ENCODE measurements around the gene PRKCZ.
A peak's percentile ranks its signal among the peaks of the same experiment; 100 is the strongest.
"Not testable (repeated sequence)": the region's sequence is repeated elsewhere in the genome, so short reads cannot be mapped to it uniquely, and the experiment has no call there.

PRKCZ gene

GRCh38 chr1:2110738-2111673 is 60.8 kb downstream of the PRKCZ start:
- Histone ChIP-seq H3K36me3 (no peaks in the 10 kb centered on the region), H3K27me3 (no peaks in the 10 kb centered on the region), H3K9me3 (no peaks in the 10 kb centered on the region), H3K4me3 (ENCODE audit: low read depth in 1 of 2, low read length in 1 of 2) (no peak overlapping the region), H3K27ac (no peak overlapping the region), H3K4me1 (ENCODE audit: control insufficient read depth in 1 of 2, insufficient read depth in 1 of 2, low read depth in 1 of 2, low read length in 1 of 2) (peaks cover 0 to 5% of the 10 kb centered on the region in 2 experiments)
- TF ChIP-seq CTCF (IDR thresholded peaks at IDR 0.05) = no peak

GRCh38 chr1:2111674-2112035 is 61.4 kb downstream of the PRKCZ start:
- no peak overlapping the region for H3K27ac ChIP-seq
- no peaks in the 10 kb centered on the region for H3K9me3 ChIP-seq
- H3K4me3 ChIP-seq (ENCODE audit: low read depth in 1 of 2, low read length in 1 of 2) = no peak overlapping the region
- no peaks in the 10 kb centered on the region for H3K36me3 ChIP-seq
- peaks cover 0 to 5% of the 10 kb centered on the region in 2 experiments for H3K4me1 ChIP-seq (ENCODE audit: control insufficient read depth in 1 of 2, insufficient read depth in 1 of 2, low read depth in 1 of 2, low read length in 1 of 2)
- H3K27me3 ChIP-seq = no peaks in the 10 kb centered on the region
- no peak for TF ChIP-seq CTCF (IDR thresholded peaks at IDR 0.05)

- Histone ChIP-seq H3K27me3 (no peaks in the 10 kb centered on the region), H3K4me3 (ENCODE audit: low read depth in 1 of 2, low read length in 1 of 2) (peak overlapping the region in 1 of 2 experiments; percentile 24), H3K9me3 (no peaks in the 10 kb centered on the region), H3K27ac (no peak overlapping the region), H3K4me1 (ENCODE audit: control insufficient read depth in 1 of 2, insufficient read depth in 1 of 2, low read depth in 1 of 2, low read length in 1 of 2) (peaks cover 0 to 5% of the 10 kb centered on the region in 2 experiments), H3K36me3 (no peaks in the 10 kb centered on the region)
- no peak for TF ChIP-seq CTCF (IDR thresholded peaks at IDR 0.05)
Observed at GRCh38 chr1:2112280-2112701, 62.1 kb downstream of the PRKCZ start.

- TF ChIP-seq CTCF (IDR thresholded peaks at IDR 0.05) = no peak
- Histone ChIP-seq H3K36me3 (no peaks in the 10 kb centered on the region), H3K27me3 (no peaks in the 10 kb centered on the region), H3K4me1 (ENCODE audit: control insufficient read depth in 1 of 2, insufficient read depth in 1 of 2, low read depth in 1 of 2, low read length in 1 of 2) (peaks cover 0 to 5% of the 10 kb centered on the region in 2 experiments), H3K27ac (no peak overlapping the region), H3K4me3 (ENCODE audit: low read depth in 1 of 2, low read length in 1 of 2) (no peak overlapping the region), H3K9me3 (no peaks in the 10 kb centered on the region)
Observed at GRCh38 chr1:2113620-2114135, 63.5 kb downstream of the PRKCZ start.

GRCh38 chr1:2114635-2115007 is 64.4 kb downstream of the PRKCZ start:
- H3K36me3 ChIP-seq; H3K9me3 ChIP-seq; H3K4me3 ChIP-seq (ENCODE audit: low read depth in 1 of 2, low read length in 1 of 2); H3K27me3 ChIP-seq; H3K4me1 ChIP-seq (ENCODE audit: control insufficient read depth in 1 of 2, insufficient read depth in 1 of 2, low read depth in 1 of 2, low read length in 1 of 2); H3K27ac ChIP-seq: not testable (repeated sequence)

GRCh38 chr1:2115008-2115641 is 64.9 kb downstream of the PRKCZ start:
- Histone ChIP-seq H3K4me3 (ENCODE audit: low read depth in 1 of 2, low read length in 1 of 2) (no peak overlapping the region), H3K27me3 (no peaks in the 10 kb centered on the region), H3K36me3 (no peaks in the 10 kb centered on the region), H3K27ac (no peak overlapping the region), H3K4me1 (ENCODE audit: control insufficient read depth in 1 of 2, insufficient read depth in 1 of 2, low read depth in 1 of 2, low read length in 1 of 2) (peaks cover 0 to 5% of the 10 kb centered on the region in 2 experiments), H3K9me3 (no peaks in the 10 kb centered on the region)
- TF ChIP-seq CTCF (IDR thresholded peaks at IDR 0.05) = no peak
